Gastroesophageal sphincter (tissue), 4 donors: Measurements from ENCODE around the gene REPS2. TPM values are rescaled to one million over a fixed set of nuclear protein-coding genes. Genes with fewer than 3 reads are reported as not detected.
A peak's percentile ranks its signal among the peaks of the same experiment; 100 is the strongest.

Source experiments
- ATAC-seq: fragments of 150-250 bp; one replicate; pipeline ENCODE4 v1.9.1; 2016; ENCODE audit warnings: mild to moderate bottlenecking, moderate library complexity
- H3K27ac ChIP-seq, 4 donors: fragments of 200-600 bp; sonication (generic) in 3 of 4; 1 replicate in 3 of 4; 2 replicates in 1 of 4; pipeline ENCODE4 v1.5.1; 2016 to 2019
- H3K27me3 ChIP-seq: fragments of 200-600 bp; sonication (generic); one replicate; pipeline ENCODE4 v1.5.1; 2019
- H3K36me3 ChIP-seq, 2 donors: fragments of 200-600 bp; sonication (generic); one replicate each; pipeline ENCODE4 v1.5.1; 2019; ENCODE audit warnings: control low read depth in 1 of 2
- H3K4me1 ChIP-seq, 3 donors: fragments of 200-600 bp; sonication (generic); 1 replicate in 2 of 3; 2 replicates in 1 of 3; pipeline ENCODE4 v1.5.1; 2016 to 2019; ENCODE audit warnings: control low read depth in 2 of 3
- H3K4me3 ChIP-seq, 2 donors: fragments of 200-600 bp; sonication (generic); one replicate each; pipeline ENCODE4 v1.5.1; 2019; ENCODE audit warnings: mild to moderate bottlenecking in 1 of 2, moderate library complexity in 1 of 2
- H3K9me3 ChIP-seq, 3 donors: fragments of 200-600 bp; sonication (generic); one replicate each; pipeline ENCODE4 v1.5.1; 2017 to 2019; ENCODE audit warnings: control low read depth in 2 of 3
- CTCF ChIP-seq, 4 experiments: fragments of 200-600 bp in 2 of 4; fragments of 450-650 bp in 2 of 4; sonication (generic) in 1 of 4; IDR thresholded peaks; one replicate each; pipeline ENCODE4 v1.5.1; 2017 to 2019; ENCODE audit warnings: antibody characterized with exemption in 4 of 4, mild to moderate bottlenecking in 2 of 4, moderate library complexity in 2 of 4
- EP300 ChIP-seq: sonication (generic); formaldehyde crosslinking; IDR thresholded peaks from one replicate; pipeline ENCODE4 v1.6.1; 2017; ENCODE audit warnings: antibody characterized with exemption, mild to moderate bottlenecking
- POLR2A ChIP-seq, 2 donors: fragments of 450-650 bp; IDR thresholded peaks; one replicate each; pipeline ENCODE4 v1.6.1; 2017; ENCODE audit warnings: antibody characterized with exemption in 2 of 2, mild to moderate bottlenecking in 2 of 2, moderate library complexity in 1 of 2
- POLR2AphosphoS5 ChIP-seq: sonication (generic); formaldehyde crosslinking; IDR thresholded peaks from one replicate; pipeline ENCODE4 v1.6.1; 2017; ENCODE audit warnings: antibody characterized with exemption
- WGBS, 2 donors: methylation state at CpG; one replicate each; pipeline ENCODE4 v1.1.5; 2018; ENCODE audit warnings: low coverage in 1 of 2; 5-methylcytosine and 5-hydroxymethylcytosine counted together
- total RNA-seq, 4 donors: library from RNA; depleted of rRNA; stranded (reverse); fragments of >200 nt; gene quantifications; one replicate each; pipeline ENCODE4 v1.1.0, GENCODE V29; 2016

REPS2 gene
- total RNA-seq, 4 donors from 2014 or later = 19.8 to 39.8 (median 24.9) TPM

GRCh38 chrX:17042037-17042436 lies 95.6 kb downstream of the REPS2 start:
- H3K9me3 ChIP-seq = no peaks in the 10 kb centered on the region
- peaks cover 0 to 45% (median 0%) of the 10 kb centered on the region in 3 donors for H3K4me1 ChIP-seq
- H3K4me3 ChIP-seq = no peak overlapping the region
- H3K27ac ChIP-seq = peak overlapping the region in 2 of 4 donors; percentile 19 to 38
- H3K27me3 ChIP-seq = no peaks in the 10 kb centered on the region
- no peaks in the 10 kb centered on the region for H3K36me3 ChIP-seq
- TF ChIP-seq POLR2A (IDR thresholded peaks at IDR 0.05) (no peak), EP300 (no peak), POLR2AphosphoS5 (no peak), CTCF (IDR thresholded peaks at IDR 0.05) (no peak)
- no peak for ATAC-seq

GRCh38 chrX:17046478-17047097 lies 100.1 kb downstream of the REPS2 start:
- Histone ChIP-seq H3K4me1 (peaks cover 0 to 17% (median 0%) of the 10 kb centered on the region in 3 donors), H3K4me3 (no peak overlapping the region), H3K27me3 (no peaks in the 10 kb centered on the region), H3K9me3 (no peaks in the 10 kb centered on the region), H3K36me3 (no peaks in the 10 kb centered on the region), H3K27ac (no peak overlapping the region)
- peak; percentile 76 for ATAC-seq
- WGBS, 2 donors = 14 to 43% methylated on average over 1 to 5 of the region's 5 CpGs
- TF ChIP-seq POLR2AphosphoS5 (no peak), EP300 (no peak), POLR2A (IDR thresholded peaks at IDR 0.05) (no peak), CTCF (IDR thresholded peaks at IDR 0.05) (peak; percentile 39 to 77 (median 72))

- Histone ChIP-seq H3K36me3 (no peaks in the 10 kb centered on the region), H3K27ac (no peak overlapping the region), H3K27me3 (no peaks in the 10 kb centered on the region), H3K9me3 (no peaks in the 10 kb centered on the region), H3K4me1 (peaks cover 0 to 11% (median 0%) of the 10 kb centered on the region in 3 donors), H3K4me3 (no peak overlapping the region)
- 65 to 78% methylated on average over 5 to 7 of the region's 7 CpGs for WGBS, 2 donors
- no peak for ATAC-seq
- no peak for TF ChIP-seq POLR2A (IDR thresholded peaks at IDR 0.05)
- no peak for TF ChIP-seq CTCF (IDR thresholded peaks at IDR 0.05)
- no peak for TF ChIP-seq POLR2AphosphoS5
- no peak for TF ChIP-seq EP300
Observed at GRCh38 chrX:17047224-17047623, 100.8 kb downstream of the REPS2 start.

GRCh38 chrX:17052210-17052609 lies 105.8 kb downstream of the REPS2 start:
- ATAC-seq = no peak
- no peak overlapping the region for H3K27ac ChIP-seq
- no peak overlapping the region for H3K4me3 ChIP-seq
- no peaks in the 10 kb centered on the region for H3K36me3 ChIP-seq
- no peaks in the 10 kb centered on the region for H3K4me1 ChIP-seq
- H3K27me3 ChIP-seq = no peaks in the 10 kb centered on the region
- no peaks in the 10 kb centered on the region for H3K9me3 ChIP-seq
- TF ChIP-seq EP300 = no peak
- TF ChIP-seq POLR2AphosphoS5 = no peak
- TF ChIP-seq CTCF (IDR thresholded peaks at IDR 0.05) = no peak
- TF ChIP-seq POLR2A (IDR thresholded peaks at IDR 0.05) = no peak

GRCh38 chrX:17052793-17053192 lies 106.3 kb downstream of the REPS2 start:
- H3K36me3 ChIP-seq = no peaks in the 10 kb centered on the region
- H3K9me3 ChIP-seq = no peaks in the 10 kb centered on the region
- H3K4me1 ChIP-seq = no peaks in the 10 kb centered on the region
- no peaks in the 10 kb centered on the region for H3K27me3 ChIP-seq
- no peak overlapping the region for H3K4me3 ChIP-seq
- no peak for ATAC-seq
- TF ChIP-seq POLR2AphosphoS5 (no peak), CTCF (IDR thresholded peaks at IDR 0.05) (no peak), EP300 (no peak), POLR2A (IDR thresholded peaks at IDR 0.05) (no peak)
- WGBS, 2 donors = 53 to 60% methylated on average over 2 of the region's 2 CpGs
- no peak overlapping the region for H3K27ac ChIP-seq
